ENCODE results near the gene TMEM26.

TMEM26 gene

GRCh38 chr10:61475449-61475873, 22.3 kb upstream of the TMEM26 start:
- no peaks in the 10 kb centered on the region for H3K27me3 ChIP-seq (ENCODE audit: low read depth, low read length)
- no peak overlapping the region for H3K4me3 ChIP-seq (ENCODE audit: low read depth in 1 of 2, low read length in 2 of 2)
- H3K36me3 ChIP-seq (ENCODE audit: control insufficient read depth in 1 of 2, insufficient read depth in 2 of 2, low read length in 2 of 2) = no peaks in the 10 kb centered on the region
- H3K4me1 ChIP-seq (ENCODE audit: control insufficient read depth in 1 of 2, insufficient read depth in 2 of 2, low read length in 2 of 2) = no peaks in the 10 kb centered on the region
- no peaks in the 10 kb centered on the region for H3K9me3 ChIP-seq (ENCODE audit: control insufficient read depth in 1 of 2, low read length in 2 of 2)
- no peak overlapping the region for H3K27ac ChIP-seq (ENCODE audit: low read length)

GRCh38 chr10:61472090-61472674, 19.0 kb upstream of the TMEM26 start:
- H3K36me3 ChIP-seq (ENCODE audit: control insufficient read depth in 1 of 2, insufficient read depth in 2 of 2, low read length in 2 of 2) = no peaks in the 10 kb centered on the region
- no peaks in the 10 kb centered on the region for H3K27me3 ChIP-seq (ENCODE audit: low read depth, low read length)
- no peaks in the 10 kb centered on the region for H3K4me1 ChIP-seq (ENCODE audit: control insufficient read depth in 1 of 2, insufficient read depth in 2 of 2, low read length in 2 of 2)
- no peak overlapping the region for H3K27ac ChIP-seq (ENCODE audit: low read length)
- H3K4me3 ChIP-seq (ENCODE audit: low read depth in 1 of 2, low read length in 2 of 2) = no peak overlapping the region
- H3K9me3 ChIP-seq (ENCODE audit: control insufficient read depth in 1 of 2, low read length in 2 of 2) = no peaks in the 10 kb centered on the region

GRCh38 chr10:61471491-61471890, 18.3 kb upstream of the TMEM26 start:
- no peaks in the 10 kb centered on the region for H3K27me3 ChIP-seq (ENCODE audit: low read depth, low read length)
- H3K4me1 ChIP-seq (ENCODE audit: control insufficient read depth in 1 of 2, insufficient read depth in 2 of 2, low read length in 2 of 2) = no peaks in the 10 kb centered on the region
- no peak overlapping the region for H3K4me3 ChIP-seq (ENCODE audit: low read depth in 1 of 2, low read length in 2 of 2)
- H3K36me3 ChIP-seq (ENCODE audit: control insufficient read depth in 1 of 2, insufficient read depth in 2 of 2, low read length in 2 of 2) = no peaks in the 10 kb centered on the region
- no peaks in the 10 kb centered on the region for H3K9me3 ChIP-seq (ENCODE audit: control insufficient read depth in 1 of 2, low read length in 2 of 2)
- no peak overlapping the region for H3K27ac ChIP-seq (ENCODE audit: low read length)

- H3K36me3 ChIP-seq (ENCODE audit: control insufficient read depth in 1 of 2, insufficient read depth in 2 of 2, low read length in 2 of 2) = no peaks in the 10 kb centered on the region
- no peaks in the 10 kb centered on the region for H3K9me3 ChIP-seq (ENCODE audit: control insufficient read depth in 1 of 2, low read length in 2 of 2)
- H3K4me1 ChIP-seq (ENCODE audit: control insufficient read depth in 1 of 2, insufficient read depth in 2 of 2, low read length in 2 of 2) = no peaks in the 10 kb centered on the region
- no peak overlapping the region for H3K4me3 ChIP-seq (ENCODE audit: low read depth in 1 of 2, low read length in 2 of 2)
- H3K27ac ChIP-seq (ENCODE audit: low read length) = no peak overlapping the region
- no peaks in the 10 kb centered on the region for H3K27me3 ChIP-seq (ENCODE audit: low read depth, low read length)
Observed at GRCh38 chr10:61470740-61471139, 17.6 kb upstream of the TMEM26 start.

GRCh38 chr10:61465901-61466632, 12.9 kb upstream of the TMEM26 start:
- H3K4me1 ChIP-seq (ENCODE audit: control insufficient read depth in 1 of 2, insufficient read depth in 2 of 2, low read length in 2 of 2) = no peaks in the 10 kb centered on the region
- no peaks in the 10 kb centered on the region for H3K27me3 ChIP-seq (ENCODE audit: low read depth, low read length)
- H3K27ac ChIP-seq (ENCODE audit: low read length) = no peak overlapping the region

GRCh38 chr10:61465171-61465496, 12.0 kb upstream of the TMEM26 start:
- no peak overlapping the region for H3K4me3 ChIP-seq (ENCODE audit: low read depth in 1 of 2, low read length in 2 of 2)
- H3K4me1 ChIP-seq (ENCODE audit: control insufficient read depth in 1 of 2, insufficient read depth in 2 of 2, low read length in 2 of 2) = no peaks in the 10 kb centered on the region
- no peaks in the 10 kb centered on the region for H3K27me3 ChIP-seq (ENCODE audit: low read depth, low read length)
- no peaks in the 10 kb centered on the region for H3K9me3 ChIP-seq (ENCODE audit: control insufficient read depth in 1 of 2, low read length in 2 of 2)
- H3K36me3 ChIP-seq (ENCODE audit: control insufficient read depth in 1 of 2, insufficient read depth in 2 of 2, low read length in 2 of 2) = no peaks in the 10 kb centered on the region
- H3K27ac ChIP-seq (ENCODE audit: low read length) = no peak overlapping the region

More at GRCh38 chr10:61465901-61466632, 12.9 kb upstream of the TMEM26 start:
- no peaks in the 10 kb centered on the region for H3K9me3 ChIP-seq (ENCODE audit: control insufficient read depth in 1 of 2, low read length in 2 of 2)
- H3K4me3 ChIP-seq (ENCODE audit: low read depth in 1 of 2, low read length in 2 of 2) = no peak overlapping the region
- H3K36me3 ChIP-seq (ENCODE audit: control insufficient read depth in 1 of 2, insufficient read depth in 2 of 2, low read length in 2 of 2) = no peaks in the 10 kb centered on the region

- Histone ChIP-seq H3K4me3 (ENCODE audit: low read depth in 1 of 2, low read length in 2 of 2) (no peak overlapping the region), H3K27ac (ENCODE audit: low read length) (no peak overlapping the region), H3K27me3 (ENCODE audit: low read depth, low read length) (no peaks in the 10 kb centered on the region), H3K9me3 (ENCODE audit: control insufficient read depth in 1 of 2, low read length in 2 of 2) (no peaks in the 10 kb centered on the region), H3K4me1 (ENCODE audit: control insufficient read depth in 1 of 2, insufficient read depth in 2 of 2, low read length in 2 of 2) (no peaks in the 10 kb centered on the region), H3K36me3 (ENCODE audit: control insufficient read depth in 1 of 2, insufficient read depth in 2 of 2, low read length in 2 of 2) (no peaks in the 10 kb centered on the region)
Observed at GRCh38 chr10:61464461-61465170, 11.4 kb upstream of the TMEM26 start.

- Histone ChIP-seq H3K4me3 (ENCODE audit: low read depth in 1 of 2, low read length in 2 of 2) (no peak overlapping the region), H3K36me3 (ENCODE audit: control insufficient read depth in 1 of 2, insufficient read depth in 2 of 2, low read length in 2 of 2) (no peaks in the 10 kb centered on the region), H3K27me3 (ENCODE audit: low read depth, low read length) (no peaks in the 10 kb centered on the region), H3K27ac (ENCODE audit: low read length) (no peak overlapping the region), H3K9me3 (ENCODE audit: control insufficient read depth in 1 of 2, low read length in 2 of 2) (no peaks in the 10 kb centered on the region), H3K4me1 (ENCODE audit: control insufficient read depth in 1 of 2, insufficient read depth in 2 of 2, low read length in 2 of 2) (no peaks in the 10 kb centered on the region)
Observed at GRCh38 chr10:61463035-61463909, 10.1 kb upstream of the TMEM26 start.

- no peak overlapping the region for H3K4me3 ChIP-seq (ENCODE audit: low read depth in 1 of 2, low read length in 2 of 2)
- no peaks in the 10 kb centered on the region for H3K9me3 ChIP-seq (ENCODE audit: control insufficient read depth in 1 of 2, low read length in 2 of 2)
- no peaks in the 10 kb centered on the region for H3K27me3 ChIP-seq (ENCODE audit: low read depth, low read length)
- no peaks in the 10 kb centered on the region for H3K4me1 ChIP-seq (ENCODE audit: control insufficient read depth in 1 of 2, insufficient read depth in 2 of 2, low read length in 2 of 2)
- no peak overlapping the region for H3K27ac ChIP-seq (ENCODE audit: low read length)
- no peaks in the 10 kb centered on the region for H3K36me3 ChIP-seq (ENCODE audit: control insufficient read depth in 1 of 2, insufficient read depth in 2 of 2, low read length in 2 of 2)
Observed at GRCh38 chr10:61460835-61461234, 7.7 kb upstream of the TMEM26 start.

- Histone ChIP-seq H3K9me3 (ENCODE audit: control insufficient read depth in 1 of 2, low read length in 2 of 2) (no peaks in the 10 kb centered on the region), H3K27ac (ENCODE audit: low read length) (no peak overlapping the region), H3K36me3 (ENCODE audit: control insufficient read depth in 1 of 2, insufficient read depth in 2 of 2, low read length in 2 of 2) (no peaks in the 10 kb centered on the region), H3K4me3 (ENCODE audit: low read depth in 1 of 2, low read length in 2 of 2) (no peak overlapping the region), H3K27me3 (ENCODE audit: low read depth, low read length) (no peaks in the 10 kb centered on the region), H3K4me1 (ENCODE audit: control insufficient read depth in 1 of 2, insufficient read depth in 2 of 2, low read length in 2 of 2) (peaks cover 0 to 8% of the 10 kb centered on the region in 2 donors)
Observed at GRCh38 chr10:61458031-61458430, 4.8 kb upstream of the TMEM26 start.

All from muscle layer of duodenum (tissue), 2 donors.